HG03135 (cell line): ENCODE measurements around the gene PARD3.

ENCODE experiments used
- ATAC-seq: cut with Tn5 transposase; IDR thresholded peaks from one replicate; pipeline ENCODE4 v1.9.1; 2021; ENCODE audit warnings: mild to moderate bottlenecking, moderate library complexity; ENCODE audit not compliant: unreplicated experiment

The PARD3 gene

GRCh38 chr10:34520510-34520909 is 294.6 kb downstream of the PARD3 start:
- ATAC-seq = no peak

DNA sequence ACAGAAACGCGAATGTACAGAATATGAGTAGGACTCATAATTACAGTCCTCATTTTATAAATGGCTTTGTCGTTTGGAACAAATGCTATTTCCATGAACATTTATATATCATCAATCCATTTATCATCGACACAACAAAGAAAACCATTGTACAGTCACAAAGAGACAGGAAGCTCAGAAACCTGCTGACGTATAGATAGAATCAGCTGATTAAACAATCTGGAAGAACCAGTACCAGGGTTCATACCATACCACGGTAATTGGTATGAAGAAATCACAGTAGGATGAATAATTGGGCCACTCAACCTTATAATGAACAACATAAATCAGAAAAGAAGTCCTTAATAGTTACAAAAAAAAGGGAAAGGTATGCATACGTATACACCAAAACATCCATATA is 295.0 kb downstream of the PARD3 start:
- no peak for ATAC-seq

GRCh38 chr10:34514290-34514689 is 300.8 kb downstream of the PARD3 start:
- no peak for ATAC-seq

GRCh38 chr10:34513636-34514035 is 301.5 kb downstream of the PARD3 start:
- no peak for ATAC-seq

- ATAC-seq = no peak
These were observed 307.9 kb downstream of the PARD3 start for GRCh38 chr10:34507217-34507616.

DNA sequence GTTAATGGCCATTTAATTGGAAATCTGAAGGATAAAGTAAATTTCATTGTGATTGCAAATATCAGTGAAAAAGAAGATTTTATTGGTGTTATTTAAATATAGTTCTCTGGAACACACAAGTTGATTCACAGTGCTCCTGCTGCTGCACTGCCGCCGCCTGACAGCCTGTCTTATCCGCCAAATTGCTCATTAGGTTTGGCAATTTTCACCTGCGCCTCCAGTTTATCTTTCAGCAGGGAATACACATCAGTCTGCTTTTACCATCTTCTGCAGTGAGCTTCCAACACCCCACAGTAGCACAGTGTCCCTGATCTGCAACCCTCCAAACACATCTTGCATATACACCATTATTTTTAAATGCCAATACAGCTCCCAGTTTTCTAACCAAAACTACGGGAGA is 308.3 kb downstream of the PARD3 start:
- ATAC-seq = no peak

DNA sequence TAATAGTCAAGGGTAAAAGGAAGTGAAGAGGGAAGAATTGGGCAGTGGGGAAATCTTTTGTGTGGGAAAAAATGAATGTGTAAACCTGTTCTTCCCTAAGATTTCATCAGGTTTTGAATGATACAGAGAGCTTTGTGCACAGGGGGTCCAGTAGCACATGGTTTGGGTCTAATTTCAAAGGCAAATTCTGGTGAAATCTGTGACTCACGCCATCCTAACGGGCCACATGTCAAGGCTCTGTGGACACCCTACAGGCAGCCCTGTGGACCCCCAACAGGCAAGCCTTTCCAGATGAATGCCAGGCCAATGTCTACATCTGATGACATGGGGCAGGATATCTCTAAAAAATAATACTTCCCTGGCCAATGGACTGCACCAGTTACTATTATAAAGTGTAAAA is 309.8 kb downstream of the PARD3 start:
- no peak for ATAC-seq

DNA sequence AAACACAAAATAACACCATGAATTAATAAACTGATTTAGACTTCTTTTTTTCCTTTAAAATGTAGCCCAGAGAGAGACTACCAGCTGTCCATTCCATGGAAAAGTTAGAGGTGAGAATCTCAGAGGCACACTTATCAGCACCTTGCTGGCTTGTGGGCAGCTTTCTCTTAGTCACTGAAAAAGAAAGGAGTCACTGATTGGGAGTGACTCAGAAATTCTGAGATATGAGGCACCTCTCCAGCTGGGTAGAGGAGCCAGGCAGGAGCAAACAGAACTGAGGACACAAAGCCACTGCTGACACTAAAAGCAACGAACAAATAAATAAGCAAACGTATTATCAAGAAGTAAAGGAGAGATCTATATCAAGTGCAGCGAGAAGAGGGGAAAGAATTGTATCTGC is 310.6 kb downstream of the PARD3 start:
- ATAC-seq = no peak

- ATAC-seq = no peak
These were observed 311.4 kb downstream of the PARD3 start for GRCh38 chr10:34503704-34504103.

- ATAC-seq = no peak
These were observed 315.4 kb downstream of the PARD3 start for GRCh38 chr10:34499612-34500279.

GRCh38 chr10:34498821-34499220 is 316.3 kb downstream of the PARD3 start:
- ATAC-seq = no peak

GRCh38 chr10:34495938-34496337 is 319.2 kb downstream of the PARD3 start:
- ATAC-seq = no peak

DNA sequence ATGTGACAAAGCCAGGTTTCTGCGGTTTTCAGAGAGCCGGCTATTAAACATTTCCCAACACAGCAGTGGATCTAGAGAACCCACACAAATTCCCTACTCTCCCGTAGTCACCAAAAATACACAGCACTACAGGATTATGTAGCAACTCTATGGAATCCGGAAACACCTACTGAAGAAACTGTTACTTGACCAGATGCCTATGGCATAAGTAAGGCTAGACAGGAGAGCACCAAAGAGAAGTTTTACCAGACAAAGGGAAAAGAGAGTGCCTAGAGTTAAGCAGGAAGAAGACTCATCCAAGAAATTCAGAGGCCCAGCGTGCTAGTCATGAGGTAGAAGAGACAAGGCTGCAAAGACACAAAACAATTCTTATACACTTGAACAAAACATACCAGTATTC is 321.1 kb downstream of the PARD3 start:
- ATAC-seq = no peak

- no peak for ATAC-seq
These were observed 323.0 kb downstream of the PARD3 start for GRCh38 chr10:34492081-34492480.

GRCh38 chr10:34491678-34492077 is 323.4 kb downstream of the PARD3 start:
- no peak for ATAC-seq

GRCh38 chr10:34489973-34490745 is 324.9 kb downstream of the PARD3 start:
- no peak for ATAC-seq

GRCh38 chr10:34489411-34489810 is 325.7 kb downstream of the PARD3 start:
- no peak for ATAC-seq

DNA sequence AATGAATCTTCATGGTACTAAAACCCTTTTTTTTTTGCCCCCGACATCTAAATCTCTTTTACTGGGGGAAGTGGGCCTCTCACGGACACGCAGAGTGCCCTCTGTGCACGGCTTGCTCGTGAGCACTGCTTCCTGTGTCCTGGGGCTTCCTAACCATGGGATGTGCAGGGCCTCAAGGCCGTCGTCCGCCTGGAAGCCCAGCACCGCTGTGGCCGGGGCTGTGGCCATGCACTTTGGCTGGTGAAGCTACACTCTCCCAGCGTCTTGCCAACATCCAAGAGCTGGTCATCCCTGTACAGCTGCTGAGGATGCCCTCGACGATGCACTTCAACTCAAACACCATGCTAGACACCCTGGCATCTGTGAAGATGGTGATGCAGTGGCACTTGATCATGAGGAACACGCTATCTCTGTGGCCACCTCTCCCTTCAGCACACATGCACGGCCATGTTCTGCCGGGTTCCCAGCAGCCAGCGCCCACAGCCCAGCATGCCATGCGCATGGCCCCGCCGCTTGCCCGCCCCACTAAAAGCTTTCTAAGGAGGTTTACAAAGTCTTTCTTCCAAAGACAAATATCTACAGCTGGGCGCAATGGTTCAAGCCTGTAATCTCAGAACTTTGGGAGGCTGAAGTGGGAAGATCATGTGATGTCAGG is 326.5 kb downstream of the PARD3 start:
- no peak for ATAC-seq

DNA sequence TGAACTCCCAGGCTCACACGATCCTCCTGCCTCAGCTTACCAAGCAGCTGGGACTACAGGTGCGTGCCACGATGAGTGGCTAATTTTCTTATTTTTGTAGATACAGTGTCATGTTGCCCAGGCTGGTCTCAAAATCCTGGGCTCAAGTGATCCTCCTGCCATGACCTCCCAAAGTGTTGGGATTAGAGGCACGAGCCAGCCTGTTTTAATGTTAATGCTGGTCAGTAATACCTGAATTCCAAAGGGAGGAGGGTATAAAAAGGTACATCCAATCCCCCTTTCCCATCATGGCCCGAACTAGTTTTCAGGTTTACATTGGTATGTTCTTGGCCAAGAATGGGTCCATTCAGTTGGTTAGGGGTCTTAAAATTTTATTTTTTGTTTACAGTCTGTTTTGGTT is 329.1 kb downstream of the PARD3 start:
- no peak for ATAC-seq

- no peak for ATAC-seq
These were observed 330.9 kb downstream of the PARD3 start for GRCh38 chr10:34484164-34484563.

DNA sequence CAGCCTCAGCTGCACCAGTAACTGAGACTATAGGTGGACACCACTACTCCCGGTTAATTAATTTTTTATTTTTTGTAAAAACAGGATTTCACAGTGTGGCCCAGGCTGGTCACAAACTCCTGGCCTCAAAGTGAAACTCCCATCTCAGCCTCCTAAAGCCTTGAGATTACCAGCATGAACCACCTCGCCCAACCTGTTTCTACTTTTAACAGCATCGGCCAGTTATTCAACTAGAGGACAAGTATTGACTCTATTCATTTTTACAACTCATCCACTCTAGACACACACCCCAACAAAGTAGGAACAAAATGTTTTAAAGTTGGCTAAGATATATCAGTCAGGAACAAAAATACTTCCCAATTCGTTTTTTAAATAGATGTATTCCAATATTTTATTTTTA is 334.8 kb downstream of the PARD3 start:
- no peak for ATAC-seq

GRCh38 chr10:34479520-34480179 is 335.4 kb downstream of the PARD3 start:
- no peak for ATAC-seq
